K562 (cell line): ENCODE measurements around the gene PLCB4.

Experiments used
- HMG20B ChIP-seq: fragments of 250-450 bp; sonication (Bioruptor Pico); IDR thresholded peaks from 2 replicates; pipeline ENCODE4 v1.5.0; 2021; ENCODE audit warnings: mild to moderate bottlenecking
- SRF ChIP-seq, 2 experiments: fragments of 250-450, 450-650 bp in 1 of 2; sonication (Bioruptor Pico) in 1 of 2; sonication (generic) in 1 of 2; formaldehyde crosslinking; IDR thresholded peaks; 2 replicates each; pipeline versions ENCODE4 v1.5.0 to v1.5.1; 2020 to 2022; ENCODE audit warnings: mild to moderate bottlenecking in 1 of 2, missing genetic modification reagents in 1 of 2
- ZBTB8A ChIP-seq: fragments of 450-650 bp; IDR thresholded peaks from 2 replicates; pipeline ENCODE4 v1.6.1; 2018; ENCODE audit warnings: mild to moderate bottlenecking, moderate library complexity; ENCODE audit not compliant: partially characterized antibody

- TF ChIP-seq SRF (CRISPR knock-in tag; IDR thresholded peaks at IDR 0.05) (no peak), HMG20B (CRISPR knock-in tag) (no peak), ZBTB8A (no peak)
Measured at GRCh38 chr20:9203081-9203447, 134.2 kb downstream of the PLCB4 start.
